Smooth muscle cell (in vitro differentiated cells): Measurements from ENCODE around the gene TLCD3B. TPM values are rescaled to one million over a fixed set of nuclear protein-coding genes. Genes with fewer than 3 reads are reported as not detected.

Source experiments
- DNase-seq: peaks from one replicate; lab custom pipeline; 2025; ENCODE audit not compliant: unreplicated experiment; lab: John Stamatoyannopoulos, UW
- H2AFZ ChIP-seq: fragments of 200-600 bp; sonication (generic); 2 replicates; pipeline ENCODE4 v1.6.0; 2016; ENCODE audit warnings: antibody characterized with exemption, low read depth, mild to moderate bottlenecking
- H3F3A ChIP-seq: fragments of 200-600 bp; sonication (generic); 2 replicates; pipeline ENCODE4 v1.6.0; 2017; ENCODE audit warnings: antibody characterized with exemption, low read depth
- H3K27ac ChIP-seq: fragments of 200-600 bp; sonication (generic); 2 replicates; pipeline ENCODE4 v1.5.1; 2016; ENCODE audit warnings: low read depth, mild to moderate bottlenecking
- H3K27me3 ChIP-seq: fragments of 200-600 bp; sonication (generic); 2 replicates; pipeline ENCODE4 v1.6.1; 2016; ENCODE audit warnings: low read depth, mild to moderate bottlenecking
- H3K36me3 ChIP-seq: fragments of 200-600 bp; sonication (generic); 2 replicates; pipeline ENCODE4 v1.5.1; 2016; ENCODE audit warnings: low read depth
- H3K4me1 ChIP-seq: fragments of 200-600 bp; sonication (generic); 2 replicates; pipeline ENCODE4 v1.5.1; 2016; ENCODE audit warnings: low read depth
- H3K4me2 ChIP-seq: fragments of 200-600 bp; sonication (generic); 2 replicates; pipeline ENCODE4 v1.6.0; 2016; ENCODE audit warnings: mild to moderate bottlenecking
- H3K4me3 ChIP-seq: fragments of 200-600 bp; sonication (generic); 2 replicates; pipeline ENCODE4 v1.5.1; 2016; ENCODE audit warnings: mild to moderate bottlenecking
- H3K79me2 ChIP-seq: fragments of 200-600 bp; sonication (generic); 2 replicates; pipeline ENCODE4 v1.6.0; 2016; ENCODE audit warnings: low read depth, mild to moderate bottlenecking
- H3K9ac ChIP-seq: fragments of 200-600 bp; sonication (generic); 2 replicates; pipeline ENCODE4 v1.6.0; 2016; ENCODE audit warnings: low read depth
- H3K9me3 ChIP-seq: fragments of 200-600 bp; sonication (generic); replicated peaks from 2 replicates; pipeline ENCODE4 v1.5.1; 2016; ENCODE audit warnings: low read depth
- H4K20me1 ChIP-seq: fragments of 200-600 bp; sonication (generic); 2 replicates; pipeline ENCODE4 v1.6.0; 2016; ENCODE audit warnings: low read depth
- WGBS: methylation state at CpG from one replicate; pipeline ENCODE4 v1.1.7; 2016; ENCODE audit warnings: low lambda C conversion rate; 5-methylcytosine and 5-hydroxymethylcytosine counted together
- polyA plus RNA-seq: library from polyadenylated mRNA; unstranded; fragments of >200 nt; fragmentation: Nextera tagmentation; extraction: Ambion mirVana; gene quantifications from 2 replicates; pipeline ENCODE4 v1.2.1, GENCODE V29; 2016
- total RNA-seq: library from RNA; depleted of rRNA; stranded (reverse); fragments of >200 nt; gene quantifications from 2 replicates; pipeline ENCODE4 v1.2.3, GENCODE V29; 2014
- TF ChIP-seq, protein P1 (sequence below): fragments of 200-600 bp; sonication (generic); IDR thresholded peaks from 2 replicates; pipeline ENCODE4 v1.5.1; 2017; ENCODE audit warnings: borderline replicate concordance, mild to moderate bottlenecking, antibody characterized with exemption; ENCODE audit not compliant: insufficient read depth, poor library complexity, severe bottlenecking

The TLCD3B gene
- total and polyA plus RNA-seq, 2 experiments from 2014 or later, result 0.45 to 0.48 TPM

- no peak overlapping the region for H3K9ac ChIP-seq
- H3K79me2 ChIP-seq, result no peaks in the 10 kb centered on the region
These were observed 27.2 kb downstream of the TLCD3B start for GRCh38 chr16:30003670-30004423.

DNA sequence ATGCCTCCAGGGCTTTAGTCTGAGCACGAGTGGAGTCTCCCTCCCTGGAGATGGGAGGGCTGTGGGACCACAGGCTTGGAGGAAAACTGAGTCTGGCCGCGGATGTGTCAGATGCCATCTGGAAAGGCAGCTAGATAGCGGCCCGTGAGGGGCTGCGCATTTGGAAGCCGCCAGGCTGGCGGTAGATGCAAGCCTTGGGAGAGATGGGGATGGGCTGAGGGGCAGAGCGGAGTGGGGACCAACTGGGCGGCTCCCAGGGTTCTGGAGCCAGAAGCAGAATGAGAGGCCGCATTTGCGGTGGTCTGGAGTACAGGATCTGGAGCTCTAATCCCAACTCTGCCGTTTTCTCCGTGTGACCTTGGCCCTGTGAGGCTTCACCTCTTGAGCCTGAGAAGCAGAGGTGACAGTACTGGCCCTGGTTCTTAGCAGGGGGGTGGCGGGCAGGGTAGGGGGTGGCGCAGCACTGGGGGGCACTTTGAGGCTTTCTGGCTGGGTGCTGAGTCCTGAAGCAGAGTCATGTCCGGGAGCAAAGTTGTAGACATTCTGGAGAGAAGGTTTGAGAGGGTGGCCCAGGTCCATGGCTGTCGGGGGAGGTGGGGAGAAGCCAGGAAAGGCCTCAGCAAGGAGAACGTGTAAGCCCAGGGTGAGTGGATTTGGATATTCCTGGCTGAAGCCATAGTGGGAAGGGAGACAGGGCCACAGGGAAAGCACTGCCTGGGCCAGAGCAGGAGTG is 28.3 kb downstream of the TLCD3B start:
- 95% methylated on average over 17 of the region's 19 CpGs for WGBS

More at GRCh38 chr16:30003670-30004423, 27.2 kb downstream of the TLCD3B start:
- Histone ChIP-seq H3K36me3 (no peaks in the 10 kb centered on the region), H3F3A (no peaks in the 10 kb centered on the region), H3K9me3 (no peaks in the 10 kb centered on the region), H3K27me3 (no peaks in the 10 kb centered on the region), H2AFZ (no peak overlapping the region), H3K4me1 (no peaks in the 10 kb centered on the region), H3K4me2 (no peak overlapping the region), H3K4me3 (no peak overlapping the region), H3K27ac (no peak overlapping the region), H4K20me1 (no peaks in the 10 kb centered on the region)
- TF ChIP-seq, protein P1, sequence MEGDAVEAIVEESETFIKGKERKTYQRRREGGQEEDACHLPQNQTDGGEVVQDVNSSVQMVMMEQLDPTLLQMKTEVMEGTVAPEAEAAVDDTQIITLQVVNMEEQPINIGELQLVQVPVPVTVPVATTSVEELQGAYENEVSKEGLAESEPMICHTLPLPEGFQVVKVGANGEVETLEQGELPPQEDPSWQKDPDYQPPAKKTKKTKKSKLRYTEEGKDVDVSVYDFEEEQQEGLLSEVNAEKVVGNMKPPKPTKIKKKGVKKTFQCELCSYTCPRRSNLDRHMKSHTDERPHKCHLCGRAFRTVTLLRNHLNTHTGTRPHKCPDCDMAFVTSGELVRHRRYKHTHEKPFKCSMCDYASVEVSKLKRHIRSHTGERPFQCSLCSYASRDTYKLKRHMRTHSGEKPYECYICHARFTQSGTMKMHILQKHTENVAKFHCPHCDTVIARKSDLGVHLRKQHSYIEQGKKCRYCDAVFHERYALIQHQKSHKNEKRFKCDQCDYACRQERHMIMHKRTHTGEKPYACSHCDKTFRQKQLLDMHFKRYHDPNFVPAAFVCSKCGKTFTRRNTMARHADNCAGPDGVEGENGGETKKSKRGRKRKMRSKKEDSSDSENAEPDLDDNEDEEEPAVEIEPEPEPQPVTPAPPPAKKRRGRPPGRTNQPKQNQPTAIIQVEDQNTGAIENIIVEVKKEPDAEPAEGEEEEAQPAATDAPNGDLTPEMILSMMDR, result no peak
- WGBS, result 97% methylated on average over 17 of the region's 17 CpGs
- no peak for DNase-seq

GRCh38 chr16:30000735-30001631 is 30.1 kb downstream of the TLCD3B start:
- Histone ChIP-seq H3K9me3 (no peaks in the 10 kb centered on the region), H3K27me3 (no peaks in the 10 kb centered on the region), H3K9ac (no peak overlapping the region), H3K4me2 (no peak overlapping the region), H3F3A (no peaks in the 10 kb centered on the region), H4K20me1 (no peaks in the 10 kb centered on the region), H3K36me3 (no peaks in the 10 kb centered on the region), H3K79me2 (peaks cover 10% of the 10 kb centered on the region), H3K4me1 (peaks cover 7% of the 10 kb centered on the region), H3K4me3 (no peak overlapping the region), H2AFZ (no peak overlapping the region), H3K27ac (no peak overlapping the region)
- no peak for DNase-seq
- 89% methylated on average over 29 of the region's 33 CpGs for WGBS
- TF ChIP-seq, protein P1, result no peak

More for the DNA sequence above, 28.3 kb downstream of the TLCD3B start:
- no peak for DNase-seq
- H3K9me3 ChIP-seq, result no peaks in the 10 kb centered on the region
- H3K4me1 ChIP-seq, result no peaks in the 10 kb centered on the region
- no peaks in the 10 kb centered on the region for H3F3A ChIP-seq
- no peaks in the 10 kb centered on the region for H3K27me3 ChIP-seq
- no peak overlapping the region for H3K4me2 ChIP-seq
- H3K27ac ChIP-seq, result no peak overlapping the region
- H3K9ac ChIP-seq, result no peak overlapping the region
- no peak overlapping the region for H2AFZ ChIP-seq
- no peaks in the 10 kb centered on the region for H3K79me2 ChIP-seq
- H4K20me1 ChIP-seq, result no peaks in the 10 kb centered on the region
- TF ChIP-seq, protein P1, result no peak
- H3K4me3 ChIP-seq, result no peak overlapping the region
- no peaks in the 10 kb centered on the region for H3K36me3 ChIP-seq
